ENCODE measurements around the gene GJC3.
"Not testable (repeated sequence)": the region's sequence is repeated elsewhere in the genome, so short reads cannot be mapped to it uniquely, and the experiment has no call there.

GJC3 gene

DNA sequence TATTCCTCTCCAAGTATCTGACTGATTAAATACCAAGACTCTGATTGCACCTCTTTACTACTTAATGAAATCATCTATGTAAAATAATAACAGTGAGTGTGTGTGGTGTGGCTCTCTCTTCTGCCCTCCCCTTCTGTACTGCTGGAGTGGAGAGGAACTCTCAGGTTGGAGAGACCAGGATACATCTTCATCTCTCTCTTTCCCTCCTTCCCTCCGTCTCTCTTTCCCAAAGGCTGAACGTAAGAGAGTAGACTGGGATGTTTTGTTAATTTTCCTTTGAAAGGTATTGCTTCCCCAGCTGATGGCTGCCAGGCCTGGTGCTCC, 272 bp upstream of the GJC3 start:
- DNase-seq (ENCODE audit: low spot score), result no peak

DNA sequence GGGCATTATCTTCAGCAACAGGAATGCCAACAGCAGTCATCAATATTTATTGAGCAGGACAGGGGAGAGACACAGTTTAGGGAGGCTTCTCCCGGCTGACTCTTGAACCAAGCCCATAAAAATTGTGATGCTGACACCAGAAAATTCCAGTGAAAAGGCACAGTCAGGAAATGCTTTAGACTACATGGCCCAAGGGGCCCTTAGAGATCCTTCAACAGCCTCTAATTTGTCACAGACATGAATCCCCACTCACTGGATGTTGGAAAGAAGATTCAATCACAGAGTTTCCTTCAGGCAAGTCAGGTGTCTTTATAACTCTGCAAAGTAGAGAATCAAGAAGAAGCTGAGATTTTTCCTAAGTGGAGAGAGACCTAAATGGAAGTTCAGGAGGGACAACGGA, 1.2 kb downstream of the GJC3 start:
- no peak for DNase-seq (ENCODE audit: low spot score)

DNA sequence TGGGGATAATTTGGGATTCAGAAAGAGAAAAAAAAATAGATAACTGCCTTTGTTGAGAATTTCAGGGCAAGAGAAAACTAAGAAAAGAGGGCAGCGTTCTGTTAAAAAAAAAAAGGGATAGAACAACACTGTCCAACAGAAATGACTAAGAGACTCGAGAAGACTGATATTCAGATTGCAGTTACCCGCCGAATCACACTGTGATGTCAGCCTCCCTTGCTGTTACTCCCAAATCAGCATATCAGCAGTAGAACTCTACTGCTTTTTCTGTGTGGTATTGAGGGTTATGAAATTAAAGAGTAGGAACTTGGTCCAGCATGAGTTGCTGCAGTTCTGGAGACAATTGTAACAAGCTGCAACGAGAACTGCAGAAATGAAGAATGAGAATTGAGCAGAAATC, 1.9 kb downstream of the GJC3 start:
- no peak for DNase-seq (ENCODE audit: low spot score)

DNA sequence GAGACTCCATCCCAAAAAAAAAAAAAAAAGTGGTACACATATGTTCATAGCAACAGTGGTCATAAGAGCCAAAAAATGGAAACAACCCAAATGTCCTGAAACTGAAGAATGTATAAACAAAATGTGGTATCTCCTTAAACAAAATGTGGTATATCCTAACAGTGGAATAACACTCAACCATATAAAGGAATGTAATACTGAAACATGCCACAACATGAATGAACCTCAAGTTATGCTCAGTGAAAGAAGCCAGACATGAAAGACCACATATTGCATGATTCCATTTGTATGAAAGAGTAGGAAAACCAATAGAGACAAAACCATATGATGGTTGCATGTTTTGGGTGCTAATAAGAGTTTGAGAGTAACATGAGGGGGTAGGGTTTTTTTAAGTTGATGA, 3.1 kb downstream of the GJC3 start:
- DNase-seq (ENCODE audit: low spot score), result no peak

DNA sequence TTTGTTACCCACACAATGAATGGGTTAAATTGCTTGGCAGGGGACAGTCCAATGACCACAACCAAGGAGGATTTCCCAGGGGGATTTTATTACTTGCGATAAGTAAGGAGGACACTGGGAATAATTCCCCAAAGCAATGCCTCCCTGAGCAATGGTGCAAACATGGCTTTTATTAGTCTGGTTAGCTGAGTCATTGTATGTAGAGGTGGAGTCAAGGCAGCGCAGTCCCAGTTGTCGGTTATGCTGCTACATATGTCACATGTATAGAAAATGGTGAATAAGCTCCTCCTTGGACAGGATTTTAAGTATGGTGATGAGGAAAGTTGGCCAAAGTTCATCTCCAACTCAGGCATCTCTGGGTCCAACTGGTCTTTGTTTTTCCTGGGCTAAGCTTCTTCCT, 6.2 kb downstream of the GJC3 start:
- DNase-seq (ENCODE audit: low spot score), result no peak

DNA sequence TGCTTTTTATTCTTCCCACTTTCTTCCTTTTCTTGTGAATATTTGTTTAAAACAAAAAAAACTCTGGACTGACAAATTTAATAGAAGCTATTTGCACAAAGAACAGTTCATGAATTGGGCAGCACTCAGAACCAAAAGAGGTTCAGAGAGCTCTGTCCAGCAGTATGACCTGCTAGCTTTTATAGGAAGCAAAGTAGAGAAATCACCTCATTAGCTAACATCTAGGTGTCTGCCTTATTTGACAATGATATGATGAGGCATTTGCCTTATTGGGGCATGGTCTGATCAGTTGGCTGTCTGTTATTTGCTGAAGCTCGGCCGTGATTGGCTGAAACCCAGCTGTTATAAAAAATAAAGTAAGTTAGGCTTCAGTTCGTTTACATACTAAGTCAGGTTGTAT, 9.3 kb downstream of the GJC3 start:
- DNase-seq (ENCODE audit: low spot score), result no peak

DNA sequence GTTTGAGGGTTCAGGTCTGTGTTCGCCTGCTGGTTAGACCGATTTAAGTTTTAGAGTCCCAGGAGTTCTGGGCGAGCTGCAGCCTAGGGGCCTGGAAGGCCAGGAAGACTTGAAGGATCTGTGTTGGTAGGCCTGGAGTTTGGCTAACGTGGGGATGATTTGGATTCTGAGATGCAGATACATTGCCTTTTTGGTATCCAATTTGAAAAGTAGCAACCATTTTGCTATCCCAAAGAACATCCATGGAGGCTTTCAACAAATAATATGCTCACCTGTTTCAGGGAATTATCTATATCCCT, 9.7 kb downstream of the GJC3 start:
- DNase-seq (ENCODE audit: low spot score), result no peak

DNA sequence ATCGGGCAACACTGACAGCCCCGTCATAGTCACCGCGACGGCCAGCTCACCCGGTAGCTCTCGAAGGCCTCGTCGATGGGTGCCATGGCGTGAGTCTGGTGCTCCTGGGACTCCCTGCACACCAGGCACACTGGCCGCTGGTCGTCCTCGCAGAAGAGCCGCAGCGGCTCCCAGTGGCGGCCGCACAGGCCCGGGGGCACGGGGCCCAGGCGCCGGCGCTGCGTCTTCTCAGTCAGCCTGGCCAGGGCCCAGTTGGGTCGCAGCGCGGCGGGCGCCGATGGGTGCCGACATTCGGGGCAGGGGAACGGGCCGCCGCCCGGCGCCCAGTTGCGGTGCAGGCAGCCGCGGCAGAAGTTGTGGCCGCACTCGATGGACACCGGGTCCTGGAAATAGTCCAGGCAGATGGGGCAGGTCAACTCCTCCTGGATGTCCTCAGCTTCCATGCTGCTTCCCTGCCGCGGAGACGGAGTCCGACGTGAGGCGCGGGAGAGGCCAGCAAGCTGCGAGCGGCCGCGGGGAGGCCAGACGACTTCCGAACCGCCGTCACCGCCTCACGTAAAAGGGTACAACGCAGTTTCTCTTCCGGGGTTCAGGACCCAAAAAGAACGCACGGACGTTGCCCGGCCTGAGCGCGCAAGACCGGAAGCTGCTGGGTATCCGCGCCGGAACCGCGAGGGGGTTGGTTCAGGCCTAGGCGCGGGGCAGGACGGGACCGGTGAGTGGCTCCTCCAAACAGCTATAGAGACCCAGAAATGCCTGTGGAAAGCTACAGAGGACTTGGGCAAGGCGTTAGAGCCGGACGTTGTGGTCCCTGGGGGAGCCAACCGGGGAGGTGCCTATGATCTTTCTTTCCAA, 10.2 kb downstream of the GJC3 start, which contains the start of gene TRIM4:
Gene TRIM4, minus strand, starts transcription at position 572 of the 855 bp plus-strand sequence. Its CDS starts 129 bp downstream, at position 443.
- peak; percentile 88 for DNase-seq (ENCODE audit: low spot score)

DNA sequence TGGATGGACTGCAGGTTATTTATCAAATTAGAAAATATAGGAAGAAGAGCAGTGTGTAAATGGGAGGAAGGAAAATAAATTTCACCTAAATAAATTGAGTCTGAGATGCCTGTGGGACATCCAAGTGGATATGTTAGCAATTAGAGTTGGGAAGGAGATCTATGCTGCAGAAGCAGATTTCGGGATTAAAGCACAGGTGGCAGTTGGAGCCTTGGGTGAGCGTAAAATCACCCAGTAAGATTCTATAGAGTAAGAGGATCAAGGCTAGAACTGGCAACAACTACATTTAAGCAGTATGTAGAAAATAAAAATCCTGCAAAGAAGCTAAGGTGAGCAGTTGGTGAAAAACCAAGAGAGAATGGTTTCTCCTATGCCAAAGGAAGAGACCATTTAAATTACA, 18.4 kb downstream of the GJC3 start:
- DNase-seq (ENCODE audit: low spot score), result no peak

DNA sequence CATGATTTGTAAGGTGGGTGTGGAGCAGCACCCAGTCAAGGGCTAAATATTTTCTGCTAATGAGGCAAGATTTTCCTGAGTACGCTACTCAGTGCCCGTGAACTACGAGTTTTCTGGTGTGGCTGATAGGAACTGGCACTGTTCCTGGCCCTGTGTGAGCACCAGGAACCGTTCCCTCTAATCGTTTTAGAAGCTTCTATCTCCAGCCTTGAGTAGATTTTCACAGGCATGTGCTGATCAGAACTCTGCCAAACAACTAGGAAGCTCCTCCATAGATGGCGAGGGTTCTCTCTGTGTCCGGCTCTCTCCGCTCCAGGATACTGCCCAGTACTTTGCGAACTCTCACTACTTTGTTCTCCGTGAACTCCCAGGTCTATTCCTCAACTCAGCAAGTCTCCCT, 27.8 kb downstream of the GJC3 start:
- DNase-seq (ENCODE audit: low spot score), result no peak

DNA sequence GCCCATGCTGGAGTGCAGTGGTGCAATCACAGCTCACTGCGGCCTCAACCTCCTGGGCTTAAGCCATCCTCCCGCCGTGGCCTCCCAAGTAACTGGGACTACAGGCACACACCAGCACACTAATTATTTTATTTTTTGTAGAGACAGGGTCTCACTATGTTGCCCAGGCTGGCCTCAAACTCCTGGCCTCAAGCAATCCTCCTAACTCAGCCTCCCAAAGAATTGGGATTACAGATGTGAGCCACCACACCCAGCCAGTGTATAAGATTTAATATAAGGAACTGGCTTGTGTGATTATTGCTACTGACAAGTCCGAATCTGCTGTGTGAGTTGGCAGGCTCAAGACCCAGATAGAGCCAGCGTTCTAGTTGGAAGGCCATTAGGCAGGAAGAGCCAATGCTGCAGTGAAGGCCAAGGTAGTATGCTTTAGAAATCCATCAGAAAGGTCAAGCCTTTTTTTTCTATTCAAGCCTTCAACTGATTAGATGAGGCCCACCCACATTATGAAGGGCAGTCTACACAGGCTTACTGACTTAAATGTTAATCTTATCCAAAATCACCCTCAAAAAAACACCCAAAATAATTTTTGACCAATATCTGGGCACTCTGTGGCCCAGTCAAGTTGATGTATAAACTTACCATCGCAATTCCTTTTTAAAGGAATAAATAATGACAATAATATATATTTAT, 29.4 kb downstream of the GJC3 start:
- no peak for DNase-seq (ENCODE audit: low spot score)

DNA sequence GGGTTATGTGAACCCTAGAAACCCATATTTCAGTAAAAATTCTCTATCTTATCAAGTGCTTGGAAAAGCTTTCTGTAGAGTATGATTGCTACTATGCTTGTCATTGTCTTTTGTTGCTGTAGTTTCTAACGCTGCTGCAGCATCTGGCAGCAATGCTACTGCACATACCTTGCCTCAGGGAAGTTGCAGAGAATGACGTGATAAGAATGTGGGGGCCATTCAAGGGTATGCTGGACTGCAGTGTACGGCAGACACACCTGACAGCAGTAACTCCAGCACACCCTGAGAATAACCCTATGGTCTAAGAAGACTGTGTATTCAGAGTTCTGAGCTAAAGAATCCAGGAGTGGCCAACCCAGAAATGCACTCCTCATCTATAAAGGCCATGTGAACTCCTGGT, 30.6 kb downstream of the GJC3 start:
- DNase-seq (ENCODE audit: low spot score), result no peak

DNA sequence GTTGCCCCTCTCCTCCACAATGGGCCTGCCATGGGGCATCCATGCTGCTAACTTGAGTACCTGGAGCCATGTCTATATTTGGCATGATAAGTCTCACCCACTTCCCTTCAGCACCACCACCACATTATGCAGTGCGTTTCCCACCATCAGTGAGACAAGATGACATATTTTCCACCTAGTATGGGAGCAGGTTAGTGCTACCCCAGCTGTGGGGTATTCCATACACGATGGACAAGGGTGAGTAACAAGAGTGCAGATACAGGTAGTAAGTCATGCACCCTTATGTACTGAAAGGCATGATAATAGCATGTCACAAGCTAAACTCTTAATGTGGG, 31.4 kb downstream of the GJC3 start:
- DNase-seq (ENCODE audit: low spot score), result no peak

DNA sequence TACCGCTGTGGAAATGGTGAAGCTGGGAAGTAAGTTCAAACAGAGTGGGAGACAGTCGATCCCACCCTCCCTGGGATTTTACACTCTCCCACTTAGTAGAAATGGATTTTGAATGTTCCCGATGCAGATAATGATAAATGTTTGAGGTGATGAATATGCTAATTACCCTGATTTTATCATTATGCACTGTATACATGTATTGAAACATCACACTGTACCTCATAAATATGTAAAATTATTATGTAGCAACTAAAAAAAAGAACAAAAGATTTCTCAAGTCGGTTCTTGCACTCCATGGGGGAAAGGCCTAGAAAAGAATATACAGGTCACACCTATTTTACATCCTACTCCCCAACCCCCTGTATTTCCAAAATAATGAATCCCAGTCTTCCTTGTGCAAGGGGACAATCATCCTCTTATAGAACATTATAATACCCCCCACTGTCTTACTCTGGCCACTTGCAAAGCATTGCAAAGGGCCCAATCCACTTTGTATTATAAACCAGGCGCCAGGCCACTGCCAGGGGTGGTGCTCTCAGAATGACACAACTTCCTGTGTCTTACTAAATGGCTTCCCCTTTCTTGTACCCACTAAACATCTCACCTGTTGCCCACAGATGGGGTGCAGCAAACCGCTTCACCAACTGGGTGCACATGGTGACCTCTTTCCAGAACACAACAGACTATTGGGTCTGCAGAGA, 31.9 kb downstream of the GJC3 start:
- no peak for DNase-seq (ENCODE audit: low spot score)

DNA sequence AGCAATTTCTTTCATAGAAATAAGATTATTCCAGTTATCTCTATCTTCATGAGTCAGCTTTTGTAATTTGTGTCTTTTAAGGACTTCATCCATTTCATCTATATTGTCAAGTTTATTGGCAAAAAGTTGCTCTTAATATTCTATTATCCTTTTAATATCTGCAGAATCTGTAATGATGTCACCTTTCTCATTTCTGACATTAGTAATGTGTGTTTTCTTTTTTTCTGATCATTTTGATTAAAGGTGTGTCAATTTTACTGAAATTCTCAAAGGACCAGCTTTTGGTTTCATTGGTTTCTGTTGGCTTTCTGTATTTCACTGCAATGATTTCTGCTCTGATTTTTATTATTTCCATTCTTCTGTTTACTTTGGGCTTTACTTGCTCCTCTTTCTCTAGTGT, 34.7 kb downstream of the GJC3 start:
- no peak for DNase-seq (ENCODE audit: low spot score)

DNA sequence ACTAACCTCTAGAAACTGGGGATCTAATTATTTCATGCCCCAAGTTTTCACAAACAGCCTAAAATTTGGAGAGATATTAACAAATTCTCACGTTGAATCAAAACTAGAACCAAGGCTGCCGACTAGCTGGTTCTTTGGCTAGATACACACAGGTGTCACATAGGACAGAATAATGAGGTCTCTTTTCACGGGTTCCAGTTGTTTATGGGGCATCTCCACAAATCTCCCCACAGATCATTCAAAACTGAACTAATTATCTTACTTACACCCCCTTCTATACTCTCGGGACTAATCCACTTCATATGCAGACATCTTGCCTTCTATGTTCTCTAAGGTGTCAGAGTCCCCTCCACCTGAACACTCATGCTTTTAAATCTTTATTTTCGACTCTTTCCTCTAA, 36.1 kb downstream of the GJC3 start:
- DNase-seq (ENCODE audit: low spot score), result no peak

DNA sequence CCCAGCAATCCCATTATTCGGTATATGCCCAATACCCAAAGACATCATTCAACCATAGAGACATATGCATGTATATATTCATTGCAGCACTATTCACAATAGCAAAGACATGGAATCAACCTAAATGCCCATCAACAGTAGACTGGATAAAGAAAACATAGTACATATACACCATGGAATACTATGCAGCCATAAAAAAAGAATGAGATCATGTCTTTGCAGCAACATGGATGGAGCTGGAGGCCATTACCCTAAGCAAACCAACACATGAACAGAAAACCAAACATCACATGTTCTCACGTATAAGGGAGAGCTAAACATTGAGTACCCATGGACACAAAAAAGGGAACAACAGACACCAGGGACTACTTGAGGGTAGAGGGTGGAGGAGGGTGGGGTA, 39.1 kb downstream of the GJC3 start:
- DNase-seq (ENCODE audit: low spot score), result not testable (repeated sequence)

DNA sequence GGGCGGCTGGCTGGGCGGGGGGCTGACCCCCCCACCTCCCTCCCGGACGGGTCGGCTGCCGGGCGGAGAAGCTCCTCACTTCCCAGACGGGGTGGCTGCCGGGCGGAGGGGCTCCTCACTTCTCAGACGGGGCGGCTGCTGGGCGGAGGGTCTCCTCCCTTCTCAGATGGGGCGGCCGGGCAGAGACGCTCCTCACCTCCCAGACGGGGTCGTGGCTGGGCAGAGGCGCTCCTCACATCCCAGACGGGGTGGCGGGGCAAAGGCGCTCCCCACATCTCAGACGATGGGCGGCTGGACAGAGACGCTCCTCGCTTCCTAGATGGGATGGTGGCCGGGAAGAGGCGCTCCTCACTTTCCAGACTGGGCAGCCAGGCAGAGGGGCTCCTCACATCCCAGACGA, 41.1 kb downstream of the GJC3 start:
- not testable (repeated sequence) for DNase-seq (ENCODE audit: low spot score)

DNA sequence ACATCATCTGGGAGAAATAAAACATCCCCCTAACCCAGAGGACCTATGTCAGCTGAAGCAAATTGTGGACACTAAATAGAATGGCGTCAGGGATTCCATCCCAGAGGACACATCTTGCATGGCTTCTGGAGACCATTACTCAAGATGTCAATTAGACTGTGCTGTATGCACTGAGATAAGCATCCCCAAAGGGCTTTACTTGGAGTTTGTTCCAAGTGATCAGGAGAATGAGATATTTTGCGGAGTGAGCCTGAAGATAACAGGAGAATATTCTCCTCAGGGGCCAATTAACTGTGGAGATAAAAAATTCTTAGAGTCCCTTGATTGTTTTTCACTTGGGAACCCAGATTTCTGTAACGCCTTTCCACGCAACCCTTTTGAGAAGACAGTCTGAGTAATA, 48.0 kb downstream of the GJC3 start:
- DNase-seq (ENCODE audit: low spot score), result no peak

DNA sequence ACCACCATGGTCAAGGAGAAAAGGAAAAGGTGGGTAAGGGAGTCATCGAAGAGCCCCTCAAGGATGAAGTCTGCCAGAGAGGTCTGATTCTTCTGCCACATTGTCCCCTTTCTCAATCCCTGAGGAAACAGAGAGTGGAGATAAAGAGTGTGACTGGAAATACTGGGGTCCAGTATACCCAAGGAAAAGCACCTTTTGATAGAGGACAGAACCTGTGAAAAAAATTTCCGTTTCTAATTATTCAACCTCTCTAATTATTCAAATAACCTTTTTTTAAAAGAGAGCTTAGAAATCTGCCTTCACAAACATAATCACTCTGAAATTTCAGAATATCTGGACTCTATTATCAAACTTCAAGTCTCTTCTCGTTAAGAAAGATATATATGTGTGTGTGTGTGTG, 52.5 kb downstream of the GJC3 start, which contains the start of gene OR2AE1:
Gene OR2AE1, minus strand, starts transcription at position 101 of the 400 bp plus-strand sequence. Its CDS starts 0 bp downstream, at position 101.
- no peak for DNase-seq (ENCODE audit: low spot score)

DNA sequence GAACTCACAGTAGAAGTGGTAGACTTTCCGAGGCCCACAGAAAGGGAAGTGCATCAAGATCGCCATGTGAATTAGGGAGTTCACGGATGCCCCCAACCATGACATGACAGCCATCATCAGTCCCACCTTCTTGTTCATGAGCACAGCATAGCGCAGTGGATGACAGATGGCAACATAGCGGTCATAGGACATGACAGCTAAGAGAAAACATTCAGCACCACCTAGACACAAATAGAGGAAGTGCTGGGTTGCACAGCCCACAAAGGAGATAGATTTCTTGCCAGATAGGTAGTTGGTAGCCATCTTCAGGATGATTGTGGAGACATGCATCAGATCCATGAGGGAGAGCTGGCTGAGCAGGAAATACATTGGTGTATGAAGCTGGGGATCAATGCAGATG, 52.9 kb downstream of the GJC3 start:
- no peak for DNase-seq (ENCODE audit: low spot score)

Data from globus pallidus (tissue), 1 donor.